Mammary epithelial cell (primary cell): ENCODE results near the gene IL21.

Source experiments
- EZH2 ChIP-seq: IDR thresholded peaks from 2 replicates; pipeline ENCODE4 v1.6.1; 2012; ENCODE audit warnings: low read length, inconsistent platforms, borderline replicate concordance
- TF ChIP-seq, protein P1 (sequence below), 2 donors: IDR thresholded peaks in 1 of 2; conservative IDR thresholded peaks in 1 of 2; 2 replicates each; pipeline ENCODE4 v1.5.1; 2011 to 2012; ENCODE audit warnings: inconsistent platforms in 2 of 2, low read length in 2 of 2, mild to moderate bottlenecking in 2 of 2, control low read depth in 1 of 2, low read depth in 1 of 2; ENCODE audit not compliant: insufficient read depth in 1 of 2; ENCODE audit errors: extremely low read depth in 1 of 2

DNA sequence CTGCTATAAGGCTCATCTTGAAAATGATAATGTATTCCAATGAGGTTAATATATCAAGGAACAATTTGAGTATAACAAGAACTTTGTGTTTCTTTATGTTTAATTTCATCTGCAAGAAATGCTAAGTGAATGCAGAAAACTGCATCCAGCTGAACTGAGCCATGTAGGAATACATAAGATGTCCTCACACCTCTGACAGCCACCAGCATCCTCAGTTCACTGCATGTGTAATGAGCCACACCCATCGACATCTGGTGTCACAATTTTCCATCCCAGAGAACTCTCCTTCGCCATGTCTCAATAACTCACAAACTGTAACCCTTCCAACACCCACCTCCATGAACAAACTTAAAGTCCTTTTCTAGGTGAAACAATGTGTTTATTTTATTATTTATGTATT, 3.3 kb upstream of the IL21 start:
- TF ChIP-seq, protein P1, sequence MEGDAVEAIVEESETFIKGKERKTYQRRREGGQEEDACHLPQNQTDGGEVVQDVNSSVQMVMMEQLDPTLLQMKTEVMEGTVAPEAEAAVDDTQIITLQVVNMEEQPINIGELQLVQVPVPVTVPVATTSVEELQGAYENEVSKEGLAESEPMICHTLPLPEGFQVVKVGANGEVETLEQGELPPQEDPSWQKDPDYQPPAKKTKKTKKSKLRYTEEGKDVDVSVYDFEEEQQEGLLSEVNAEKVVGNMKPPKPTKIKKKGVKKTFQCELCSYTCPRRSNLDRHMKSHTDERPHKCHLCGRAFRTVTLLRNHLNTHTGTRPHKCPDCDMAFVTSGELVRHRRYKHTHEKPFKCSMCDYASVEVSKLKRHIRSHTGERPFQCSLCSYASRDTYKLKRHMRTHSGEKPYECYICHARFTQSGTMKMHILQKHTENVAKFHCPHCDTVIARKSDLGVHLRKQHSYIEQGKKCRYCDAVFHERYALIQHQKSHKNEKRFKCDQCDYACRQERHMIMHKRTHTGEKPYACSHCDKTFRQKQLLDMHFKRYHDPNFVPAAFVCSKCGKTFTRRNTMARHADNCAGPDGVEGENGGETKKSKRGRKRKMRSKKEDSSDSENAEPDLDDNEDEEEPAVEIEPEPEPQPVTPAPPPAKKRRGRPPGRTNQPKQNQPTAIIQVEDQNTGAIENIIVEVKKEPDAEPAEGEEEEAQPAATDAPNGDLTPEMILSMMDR (conservative IDR thresholded peaks at IDR 0.05 in 1 of 2, IDR thresholded peaks at IDR 0.05 in 1 of 2; ENCODE audit: extremely low read depth in 1 of 2, insufficient read depth in 1 of 2, low read depth in 1 of 2, low read length in 2 of 2) = no peak
- TF ChIP-seq EZH2 = no peak
